ENCODE data around the gene GALNT18. TPM values are rescaled to one million over a fixed set of nuclear protein-coding genes. Genes with fewer than 3 reads are reported as not detected.

GALNT18 gene
- total RNA-seq, 1 experiment from 2014 or later, result 1.7 TPM

DNA sequence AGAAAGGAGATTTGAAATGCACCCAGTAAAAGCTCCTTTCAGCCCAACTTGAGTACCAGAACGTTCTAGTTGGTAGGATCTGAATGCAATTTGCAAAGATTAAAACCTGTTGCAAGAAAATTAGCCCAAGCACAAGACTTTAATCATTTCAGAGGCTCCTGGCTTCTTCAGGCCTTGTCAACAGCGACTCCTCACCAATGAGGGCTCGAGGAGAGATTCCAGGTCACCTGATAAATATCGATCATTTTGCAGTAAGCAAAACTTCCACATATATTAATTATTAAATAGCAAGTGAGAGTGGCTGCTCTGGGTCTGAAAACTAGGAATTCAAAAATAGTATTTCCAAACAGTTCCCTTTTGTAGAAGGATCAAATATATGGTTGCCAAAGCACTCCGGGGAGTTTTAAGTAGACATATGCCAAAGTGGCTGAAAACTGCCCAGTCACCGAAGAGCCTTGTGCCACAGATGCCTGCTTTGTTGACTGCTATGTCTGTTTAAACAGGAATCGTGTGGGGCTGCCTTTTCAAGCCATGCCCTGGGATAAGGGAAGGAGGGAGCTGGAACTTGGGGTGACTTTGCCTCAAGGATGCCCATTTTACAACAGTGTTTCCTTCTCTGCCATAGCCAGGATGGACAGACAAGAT, 332.7 kb downstream of the GALNT18 start:
- Histone ChIP-seq H4K5ac (ENCODE audit: insufficient read length, low read depth, low read length) (no peak overlapping the region), H3K18ac (ENCODE audit: insufficient read length, low read depth, low read length) (no peak overlapping the region), H3K23me2 (ENCODE audit: insufficient read length, low read depth, low read length, poor library complexity, severe bottlenecking) (no peaks in the 10 kb centered on the region), H3K27ac (ENCODE audit: insufficient read length, low read depth, low read length) (no peak overlapping the region), H3K4ac (ENCODE audit: low read depth, low read length) (no peak overlapping the region), H2BK15ac (ENCODE audit: low read depth, low read length) (no peak overlapping the region), H3K27me3 (ENCODE audit: insufficient read depth, low read length) (no peaks in the 10 kb centered on the region), H3K79me1 (ENCODE audit: insufficient read depth, low read depth, low read length, poor library complexity, severe bottlenecking) (no peaks in the 10 kb centered on the region), H3K9ac (ENCODE audit: extremely low read depth, insufficient read length, low read length) (no peak overlapping the region), H3T11ph (ENCODE audit: low read length) (no peak overlapping the region), H4K8ac (replicated peaks; ENCODE audit: insufficient read length, low read depth, low read length) (no peak overlapping the region), H2BK20ac (ENCODE audit: low read depth, low read length, poor library complexity, severe bottlenecking) (no peak overlapping the region), H3K4me1 (ENCODE audit: insufficient read depth, low read length) (no peaks in the 10 kb centered on the region), H2AFZ (ENCODE audit: low read length) (no peak overlapping the region), H4K91ac (ENCODE audit: insufficient read length, low read depth, low read length) (no peak overlapping the region), H3K79me2 (ENCODE audit: insufficient read depth, low read length) (no peaks in the 10 kb centered on the region), H2AK5ac (ENCODE audit: insufficient read length, low read length) (no peak overlapping the region), H2BK12ac (ENCODE audit: insufficient read length, low read depth, low read length) (no peak overlapping the region), H2BK120ac (ENCODE audit: low read depth, low read length, poor library complexity, severe bottlenecking) (no peak overlapping the region), H3K56ac (ENCODE audit: insufficient read length, low read depth, low read length) (no peak overlapping the region), H3K9me3 (ENCODE audit: control insufficient read depth, low read depth, low read length) (no peaks in the 10 kb centered on the region), H3K14ac (ENCODE audit: insufficient read depth, low read length) (no peak overlapping the region), H2BK5ac (ENCODE audit: insufficient read length, low read length) (no peak overlapping the region), H3K23ac (ENCODE audit: insufficient read length, low read depth, low read length) (no peak overlapping the region), H3K4me2 (ENCODE audit: insufficient read depth, insufficient read length, low read length) (no peak overlapping the region), H4K20me1 (ENCODE audit: control insufficient read depth, insufficient read depth, insufficient read length) (no peaks in the 10 kb centered on the region)
- Mint-ChIP-seq H3K36me3 (ENCODE audit: insufficient read depth in 1 of 3, low read depth in 3 of 3) (no peaks in the 10 kb centered on the region; a peak in 1 of 7 replicates), H3K9me3 (no peaks in the 10 kb centered on the region), H3K27ac (no peak overlapping the region; a peak in 1 of 7 replicates), H3K4me1 (peaks cover 0 to 10% of the 10 kb centered on the region in 2 experiments; a peak in 1 of 4 replicates), H3K27me3 (ENCODE audit: low read depth) (peaks cover 15% of the 10 kb centered on the region), H3K4me3 (no peak overlapping the region)
- DNase-seq, result no peak
- TF ChIP-seq, protein P1, sequence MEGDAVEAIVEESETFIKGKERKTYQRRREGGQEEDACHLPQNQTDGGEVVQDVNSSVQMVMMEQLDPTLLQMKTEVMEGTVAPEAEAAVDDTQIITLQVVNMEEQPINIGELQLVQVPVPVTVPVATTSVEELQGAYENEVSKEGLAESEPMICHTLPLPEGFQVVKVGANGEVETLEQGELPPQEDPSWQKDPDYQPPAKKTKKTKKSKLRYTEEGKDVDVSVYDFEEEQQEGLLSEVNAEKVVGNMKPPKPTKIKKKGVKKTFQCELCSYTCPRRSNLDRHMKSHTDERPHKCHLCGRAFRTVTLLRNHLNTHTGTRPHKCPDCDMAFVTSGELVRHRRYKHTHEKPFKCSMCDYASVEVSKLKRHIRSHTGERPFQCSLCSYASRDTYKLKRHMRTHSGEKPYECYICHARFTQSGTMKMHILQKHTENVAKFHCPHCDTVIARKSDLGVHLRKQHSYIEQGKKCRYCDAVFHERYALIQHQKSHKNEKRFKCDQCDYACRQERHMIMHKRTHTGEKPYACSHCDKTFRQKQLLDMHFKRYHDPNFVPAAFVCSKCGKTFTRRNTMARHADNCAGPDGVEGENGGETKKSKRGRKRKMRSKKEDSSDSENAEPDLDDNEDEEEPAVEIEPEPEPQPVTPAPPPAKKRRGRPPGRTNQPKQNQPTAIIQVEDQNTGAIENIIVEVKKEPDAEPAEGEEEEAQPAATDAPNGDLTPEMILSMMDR (conservative IDR thresholded peaks at IDR 0.05), result no peak
- WGBS (ENCODE audit: extremely low coverage, insufficient read length, low lambda C conversion rate), result no CpG with 5 or more reads among the region's 7 CpGs
